K562 (cell line): ENCODE measurements around the gene ZNF407. TPM values are rescaled to one million over a fixed set of nuclear protein-coding genes. Genes with fewer than 3 reads are reported as not detected.

Experiments
- ATAC-seq: fragments of 200-7000 bp; cut with Tn5 transposase; 3 replicates; pipeline ENCODE4 v1.9.1; 2020; ENCODE audit warnings: moderate library complexity
- BruUV-seq: library from RNA; stranded (reverse); fragments of 400-500 nt; replicated peaks from 2 replicates; lab custom pipeline; 2021; lab: Mats Ljungman, UMichigan
- CTCF ChIA-PET: fragments of 300-600 bp; formaldehyde crosslinking; extraction: SDS; loops from one replicate; lab custom pipeline; 2021; ENCODE audit warnings: low intra/inter-chr PET ratio; lab: Yijun Ruan, JAX
- POLR2A ChIA-PET: fragments of 300-600, 350-650 bp; sonication (Branson Sonifier 250); formaldehyde crosslinking; extraction: SDS; loops from one replicate; lab custom pipeline; 2021; ENCODE audit warnings: antibody characterized with exemption, inconsistent platforms; lab: Yijun Ruan, JAX
- DNase-seq, 4 experiments: peaks; one replicate each; pipeline versions ENCODE4 v3.0.0 to v3.0.0-alpha.2; 2011 to 2018; ENCODE audit warnings: low spot score in 3 of 4, mixed read lengths in 3 of 4; ENCODE audit errors: extremely low read depth in 1 of 4
- FAIRE-seq: peaks from 2 replicates; lab custom pipeline; 2011; peaks lifted over from hg19 to GRCh38; lab: Jason Lieb, UNC
- H2AFZ ChIP-seq: 2 replicates; pipeline ENCODE4 v1.6.0; 2011; ENCODE audit warnings: low read depth, low read length, control low read depth, inconsistent platforms
- H3K27ac ChIP-seq: fragments of 200-600 bp; 3 replicates; pipeline ENCODE4 v1.8.0; 2011; ENCODE audit warnings: low read depth, mild to moderate bottlenecking, control low read depth, inconsistent platforms, low read length, moderate library complexity, mixed read lengths; ENCODE audit errors: extremely low read depth
- H3K27me3 ChIP-seq, 2 experiments: fragments of 300-600 bp in 1 of 2; 2 replicates in 1 of 2; 3 replicates in 1 of 2; pipeline versions ENCODE4 v1.6.0 to v1.8.0; 2011; ENCODE audit warnings: inconsistent platforms in 2 of 2, low read length in 2 of 2, mild to moderate bottlenecking in 1 of 2, mixed read lengths in 1 of 2, moderate library complexity in 1 of 2; ENCODE audit not compliant: control insufficient read depth in 2 of 2, insufficient read depth in 2 of 2
- H3K36me3 ChIP-seq: fragments of 300-600 bp; 3 replicates; pipeline ENCODE4 v1.8.0; 2011; ENCODE audit warnings: mild to moderate bottlenecking, low read length, inconsistent platforms; ENCODE audit not compliant: control insufficient read depth, insufficient read depth
- H3K4me1 ChIP-seq, 2 experiments: fragments of 200-600 bp in 1 of 2; replicated peaks in 1 of 2; 2 replicates in 1 of 2; 3 replicates in 1 of 2; pipeline versions ENCODE4 v1.5.1 to v1.8.0; 2011; ENCODE audit warnings: inconsistent platforms in 2 of 2, low read length in 2 of 2, mild to moderate bottlenecking in 1 of 2, mixed read lengths in 1 of 2, moderate library complexity in 1 of 2; ENCODE audit not compliant: control insufficient read depth in 2 of 2, insufficient read depth in 2 of 2
- H3K4me2 ChIP-seq: 2 replicates; pipeline ENCODE4 v1.6.1; 2011; ENCODE audit warnings: low read length, control low read depth, inconsistent platforms, mixed read lengths; ENCODE audit not compliant: insufficient read depth
- H3K4me3 ChIP-seq: fragments of 200-600 bp; sonication (generic), shearing (Covaris generic); 2 replicates; pipeline ENCODE4 v1.5.1; 2016; ENCODE audit warnings: control low read depth, inconsistent platforms
- H3K79me2 ChIP-seq: fragments of 200-600 bp; 3 replicates; pipeline ENCODE4 v1.8.0; 2011; ENCODE audit warnings: low read length, inconsistent platforms; ENCODE audit not compliant: control insufficient read depth, insufficient read depth
- H3K9ac ChIP-seq, 2 experiments: 2 replicates each; pipeline versions ENCODE4 v1.6.0 to v1.6.1; 2011; ENCODE audit warnings: low read depth in 2 of 2, low read length in 2 of 2, control low read depth in 1 of 2, inconsistent platforms in 1 of 2, mild to moderate bottlenecking in 1 of 2, mixed read lengths in 1 of 2; ENCODE audit not compliant: insufficient read depth in 1 of 2
- H3K9me1 ChIP-seq: one replicate; pipeline ENCODE4 v1.6.0; 2011; ENCODE audit warnings: inconsistent platforms, mild to moderate bottlenecking, low read length, moderate library complexity; ENCODE audit not compliant: control insufficient read depth, insufficient read depth
- H3K9me3 ChIP-seq: replicated peaks from 2 replicates; pipeline ENCODE4 v1.5.1; 2011; ENCODE audit warnings: low read depth, low read length, inconsistent platforms; ENCODE audit not compliant: control insufficient read depth, insufficient read depth
- H4K20me1 ChIP-seq: replicated peaks from 2 replicates; pipeline ENCODE4 v1.6.1; 2011; ENCODE audit warnings: low read length, inconsistent platforms, mixed read lengths; ENCODE audit not compliant: control insufficient read depth, insufficient read depth
- HOXB6 ChIP-seq: fragments of 250-450 bp; sonication (Bioruptor Pico); IDR thresholded peaks from 2 replicates; pipeline ENCODE4 v1.5.1; 2022; ENCODE audit warnings: mild to moderate bottlenecking, borderline replicate concordance
- KDM5B ChIP-seq: fragments of 200-600 bp; sonication (generic); IDR thresholded peaks from 2 replicates; pipeline ENCODE4 v1.6.1; 2012; ENCODE audit warnings: low read depth, mild to moderate bottlenecking, moderate library complexity, low read length, control low read depth, inconsistent platforms; ENCODE audit not compliant: insufficient replicate concordance
- NFIC ChIP-seq: fragments of 450-650 bp; IDR thresholded peaks from 2 replicates; pipeline ENCODE4 v1.6.1; 2017; ENCODE audit warnings: mild to moderate bottlenecking, inconsistent platforms
- SMARCC2 ChIP-seq: fragments of 450-650 bp; IDR thresholded peaks from 2 replicates; pipeline ENCODE4 v1.6.1; 2017; ENCODE audit warnings: antibody characterized with exemption, moderate library complexity, mild to moderate bottlenecking, low read depth
- ZNF12 ChIP-seq: sonication (generic); formaldehyde crosslinking; IDR thresholded peaks from 2 replicates; pipeline ENCODE4 v1.4.0; 2020; ENCODE audit warnings: mild to moderate bottlenecking, missing genetic modification reagents
- WGBS: fragments of 100-300 bp; shearing (Covaris generic); methylation state at CpG from one replicate; pipeline ENCODE4 v1.1.6; 2016; ENCODE audit warnings: low coverage, mixed read lengths; ENCODE audit not compliant: insufficient coverage; ENCODE audit errors: missing lambda C conversion rate; 5-methylcytosine and 5-hydroxymethylcytosine counted together
- in situ Hi-C: fragments of 300-500 bp; cut with MboI; formaldehyde crosslinking; loops from 4 replicates; pipeline ENCODE4 v1.15.0; 2018; ENCODE audit warnings: inconsistent platforms, mixed read lengths
- intact Hi-C: fragments of 100-400 bp; cut with micrococcal nuclease; formaldehyde crosslinking; loops from 2 replicates; pipeline ENCODE4 v1.14.2; 2022
- polyA plus RNA-seq, 8 experiments: library from polyadenylated mRNA; depleted of rRNA in 4 of 8; stranded (reverse) in 5 of 8; unstranded in 3 of 8; fragments of >200 nt; fragmentation: Nextera tagmentation in 2 of 8; fragmentation: Illumina TruSeq in 1 of 8; extraction: Ambion mirVana in 2 of 8; extraction: Trizol in 1 of 8; gene quantifications; 2 replicates each; pipeline versions ENCODE4 v1.2.1 to v1.2.3, GENCODE V29; 2011 to 2014; ENCODE audit warnings: inconsistent platforms in 1 of 8, missing spikeins in 1 of 8
- total RNA-seq, 7 experiments: library from RNA; depleted of rRNA in 6 of 7; stranded (reverse); fragments of >200 nt in 6 of 7; fragmentation: Illumina TruSeq in 2 of 7; extraction: Trizol in 2 of 7; gene quantifications; 2 replicates each; pipeline versions ENCODE4 v1.2.1 to v1.2.3, GENCODE V29; 2011 to 2021; ENCODE audit warnings: low replicate concordance in 1 of 7
- TF ChIP-seq, protein P1 (sequence below): sonication (generic); formaldehyde crosslinking; IDR thresholded peaks from 2 replicates; pipeline ENCODE4 v1.8.0; 2022; ENCODE audit warnings: missing genetic modification reagents, mild to moderate bottlenecking, moderate library complexity, borderline replicate concordance

ZNF407 gene
- total and polyA plus RNA-seq, 9 of the 15 experiments (the other 6 are each of a cell fraction or from before 2014, with no cell fraction given), result 0.21 to 5.4 (median 2.3) TPM

DNA sequence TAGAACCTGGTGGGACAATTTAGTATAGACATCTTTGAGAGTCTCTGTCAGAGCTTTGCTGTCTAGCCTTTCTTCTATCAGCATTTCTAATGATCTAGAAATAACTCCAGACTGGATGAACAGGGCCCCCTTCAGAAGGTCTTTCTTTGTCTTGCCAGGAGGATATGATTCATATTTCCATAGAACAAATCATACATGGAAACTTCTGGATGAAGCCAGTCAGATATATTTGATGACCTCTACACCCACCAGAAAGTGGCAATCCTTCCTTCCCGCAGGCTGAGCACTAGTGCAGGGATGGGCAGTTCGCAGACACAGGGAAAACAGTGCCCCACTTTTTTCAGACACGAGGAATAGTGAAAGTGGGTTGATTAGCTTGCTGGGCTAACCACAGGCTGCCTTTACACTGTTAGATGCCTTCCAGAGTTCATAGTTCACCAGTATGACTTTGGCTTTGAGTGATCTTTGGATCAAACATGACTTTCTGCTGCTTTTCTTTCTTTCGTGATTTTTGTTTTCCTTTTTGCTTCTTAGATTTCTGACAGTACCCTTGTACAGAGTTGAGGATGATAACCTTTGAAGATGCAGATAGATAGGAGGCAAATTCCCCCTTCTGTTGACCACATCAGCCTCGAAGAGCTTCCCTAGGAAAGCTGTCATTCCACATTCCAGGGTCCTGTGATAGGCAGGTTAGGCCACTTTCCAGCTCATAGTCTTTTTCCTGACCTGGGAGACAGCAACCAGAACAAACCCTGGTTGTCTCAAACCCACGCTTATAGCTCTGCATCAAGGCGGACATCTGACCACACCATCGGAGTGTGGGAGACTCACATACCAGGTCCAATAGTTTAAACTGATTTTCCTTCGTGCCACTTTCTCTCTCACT, 237.0 kb downstream of the ZNF407 start (continued):
- TF ChIP-seq ZNF12 (CRISPR knock-in tag) (no peak), SMARCC2 (no peak)
- TF ChIP-seq, all 486 proteins: peak for 0

DNA sequence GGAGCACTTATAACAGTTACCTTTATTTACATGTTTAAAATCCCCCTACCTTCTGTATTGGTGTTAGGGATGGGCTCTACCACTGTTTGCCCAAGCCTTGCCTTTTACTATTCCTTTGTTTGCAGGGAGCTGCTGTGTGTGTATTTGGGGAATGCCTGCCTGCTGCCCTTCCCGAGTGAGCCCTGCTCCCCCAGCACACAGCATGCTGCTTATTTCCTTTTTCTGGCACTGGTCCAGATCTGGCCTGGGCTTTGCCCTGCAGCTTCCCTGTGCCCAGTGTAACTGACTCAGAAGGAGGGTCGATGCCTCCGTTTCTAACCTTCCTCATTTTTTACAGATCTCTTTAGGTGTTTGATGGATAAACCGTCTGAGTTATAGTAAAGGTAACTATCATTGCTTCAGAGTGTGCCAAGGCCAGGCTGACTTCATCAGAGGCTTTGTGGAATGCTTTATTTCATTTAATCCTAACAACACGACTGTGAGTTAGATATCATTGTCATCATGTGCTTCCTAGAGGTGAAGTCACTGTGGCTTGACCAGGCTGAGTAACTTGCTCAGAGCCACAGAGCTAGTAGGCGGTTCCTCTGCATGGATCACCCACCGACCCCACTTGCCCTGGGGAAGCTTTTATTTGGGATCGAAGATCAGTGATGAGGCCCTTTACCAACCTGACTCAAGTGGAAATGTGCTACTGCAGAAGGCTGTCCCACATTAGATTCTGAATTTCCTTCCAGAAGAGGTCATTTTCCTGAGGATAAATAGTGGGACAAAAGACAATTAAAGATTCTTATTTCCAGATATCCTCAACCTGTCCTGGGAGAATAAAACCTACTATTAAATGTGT, 238.8 kb downstream of the ZNF407 start:
- Histone ChIP-seq H3K4me2 (no peak overlapping the region), H3K4me1 (no peaks in the 10 kb centered on the region), H3K27ac (no peak overlapping the region), H3K79me2 (no peaks in the 10 kb centered on the region), H3K4me3 (no peak overlapping the region), H3K36me3 (no peaks in the 10 kb centered on the region), H2AFZ (no peak overlapping the region), H3K9me3 (no peaks in the 10 kb centered on the region), H3K9me1 (no peaks in the 10 kb centered on the region), H3K9ac (no peak overlapping the region), H3K27me3 (no peaks in the 10 kb centered on the region), H4K20me1 (no peaks in the 10 kb centered on the region)
- TF ChIP-seq, protein P1, sequence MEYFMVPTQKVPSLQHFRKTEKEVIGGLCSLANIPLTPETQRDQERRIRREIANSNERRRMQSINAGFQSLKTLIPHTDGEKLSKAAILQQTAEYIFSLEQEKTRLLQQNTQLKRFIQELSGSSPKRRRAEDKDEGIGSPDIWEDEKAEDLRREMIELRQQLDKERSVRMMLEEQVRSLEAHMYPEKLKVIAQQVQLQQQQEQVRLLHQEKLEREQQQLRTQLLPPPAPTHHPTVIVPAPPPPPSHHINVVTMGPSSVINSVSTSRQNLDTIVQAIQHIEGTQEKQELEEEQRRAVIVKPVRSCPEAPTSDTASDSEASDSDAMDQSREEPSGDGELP (CRISPR knock-in tag), result no peak
- TF ChIP-seq KDM5B (no peak), NFIC (peak; percentile 66), HOXB6 (CRISPR knock-in tag) (no peak)
- no peak for FAIRE-seq
- ATAC-seq, result no peak
- intact Hi-C loops (no loop called here), in situ Hi-C loops (no loop called here)
- BruUV-seq, result no TSS peak
- ChIA-PET POLR2A (interaction anchor here (1.0 kb wide), 1 partner anchor 31 kb away, joined by 4 read pairs; no protein-coding TSS in a partner anchor), CTCF (no interaction called here)
- 47% methylated on average over 5 of the region's 8 CpGs for WGBS
- no peak for DNase-seq
